DMS114 treated with DMSO at 0.1 percent for 48 hours (cell line): ENCODE measurements around the gene BBX.
A peak's percentile ranks its signal among the peaks of the same experiment; 100 is the strongest.

Experiments
- DNase-seq: peaks from one replicate; lab custom pipeline; 2025; ENCODE audit not compliant: unreplicated experiment; lab: John Stamatoyannopoulos, UW

BBX gene

DNA sequence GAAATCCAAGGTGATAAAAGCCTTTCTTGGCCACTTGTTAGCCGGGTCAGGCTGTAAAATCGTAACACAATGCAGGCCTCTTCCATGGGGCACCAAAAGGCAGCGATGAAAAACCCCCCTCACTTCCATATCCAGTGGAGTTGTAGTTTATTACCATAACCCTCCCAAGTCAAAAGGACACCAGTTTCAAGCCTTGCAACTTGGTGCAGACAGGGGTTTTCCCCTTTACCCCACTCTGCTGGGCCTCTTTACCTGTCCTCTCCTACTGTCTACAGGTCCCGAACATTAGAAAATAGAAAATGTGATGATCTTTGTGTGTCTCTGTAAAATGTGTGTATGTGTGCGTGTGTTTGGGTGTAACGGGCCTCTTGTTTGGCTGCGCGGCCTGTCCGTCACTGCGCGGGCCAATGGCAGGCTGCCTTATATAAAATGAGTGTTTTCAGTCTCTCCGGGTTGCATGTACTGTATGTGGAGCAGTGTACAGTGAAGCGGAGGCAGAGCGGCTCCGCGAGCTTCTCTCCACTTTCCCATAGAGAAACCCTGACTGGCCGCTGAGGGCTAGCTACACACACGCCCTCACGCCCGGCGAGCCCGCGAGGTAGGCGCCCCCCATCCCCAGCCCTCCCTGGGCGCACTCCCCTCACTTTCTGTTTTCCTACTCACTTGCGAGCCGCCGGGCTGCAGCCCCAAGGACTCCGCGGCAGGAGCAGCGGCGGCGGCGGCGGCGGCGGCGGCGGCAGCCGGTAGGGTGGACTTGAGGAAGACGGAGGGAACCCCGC, at the start of gene BBX:
Gene BBX, plus strand, starts transcription at position 453 of the 779 bp plus-strand sequence. CDS start 187,499 bp downstream, outside the sequence.
- DNase-seq, result peak; percentile 88

DNA sequence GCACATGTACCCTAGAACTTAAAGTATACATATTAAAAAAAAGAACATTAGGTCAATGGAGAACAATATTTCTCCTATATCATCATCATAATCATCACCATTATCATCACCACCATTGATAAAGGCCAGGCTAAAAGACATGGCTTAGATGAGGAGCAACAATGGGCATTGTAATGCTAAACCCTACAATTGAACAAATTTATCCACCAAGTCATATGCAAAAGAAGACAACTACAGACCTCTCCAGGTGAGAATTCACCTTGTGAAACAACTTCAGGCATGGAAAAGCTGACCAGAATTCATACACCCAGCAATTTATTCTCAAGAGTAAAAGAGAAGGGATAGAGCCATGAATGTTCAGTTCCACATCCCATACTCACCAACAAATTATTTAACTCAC, 46.3 kb upstream of the BBX start:
- DNase-seq, result no peak

DNA sequence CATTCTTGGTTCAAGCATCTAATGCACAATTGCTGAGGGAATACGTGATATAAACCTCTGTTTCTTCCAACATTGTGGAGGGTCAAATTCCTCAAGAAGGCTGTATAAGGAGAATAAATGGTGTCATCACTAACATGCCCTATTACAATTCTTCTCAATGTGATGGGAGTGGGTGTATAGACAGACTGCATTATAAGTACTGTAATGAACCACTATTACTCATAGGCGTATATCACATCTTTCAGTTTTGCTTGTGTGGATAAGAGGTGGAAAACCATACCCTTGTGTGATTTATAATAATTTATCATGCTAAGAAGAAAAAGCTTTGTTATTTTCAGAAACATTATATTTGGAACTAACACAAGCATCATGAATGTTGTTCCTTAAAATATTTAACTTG, 35.3 kb upstream of the BBX start:
- no peak for DNase-seq

DNA sequence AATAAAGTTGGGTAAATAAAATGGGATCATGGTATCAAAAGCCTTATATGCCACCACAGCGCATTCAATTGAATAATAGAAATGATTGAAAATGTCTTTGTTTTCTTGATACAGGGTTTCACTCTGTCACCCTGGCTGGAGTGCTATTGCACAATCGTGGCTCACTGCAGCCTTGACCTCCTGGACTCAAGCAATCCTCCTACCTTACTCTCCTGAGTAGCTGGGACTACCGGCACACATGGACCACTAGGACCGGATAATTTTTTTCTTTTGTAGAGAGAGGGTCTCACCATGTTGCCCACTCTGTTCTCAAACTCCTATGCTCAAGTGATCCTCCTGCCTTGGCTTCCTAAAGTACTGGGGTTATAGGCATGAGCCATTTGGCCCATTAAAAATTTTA, 33.8 kb upstream of the BBX start:
- no peak for DNase-seq

DNA sequence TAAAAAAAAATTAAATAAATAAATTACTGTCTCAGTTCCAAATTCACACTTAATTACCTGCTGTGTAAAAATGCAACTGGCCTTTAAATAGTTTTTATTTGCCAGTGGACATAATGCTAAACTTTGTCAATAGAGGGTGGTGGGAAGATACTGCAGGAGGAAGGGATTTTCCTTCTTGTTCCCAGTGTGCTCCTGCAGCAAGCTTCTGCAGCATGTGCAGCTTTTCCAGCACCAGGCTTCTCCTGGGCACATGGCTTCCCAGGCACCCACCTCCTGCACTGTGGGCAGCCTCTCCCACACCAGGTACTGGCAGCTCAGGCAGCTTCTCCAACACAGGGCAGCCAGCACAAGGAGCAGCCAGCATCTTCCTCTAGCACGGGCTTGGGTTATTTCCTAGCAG, 29.6 kb upstream of the BBX start:
- no peak for DNase-seq

DNA sequence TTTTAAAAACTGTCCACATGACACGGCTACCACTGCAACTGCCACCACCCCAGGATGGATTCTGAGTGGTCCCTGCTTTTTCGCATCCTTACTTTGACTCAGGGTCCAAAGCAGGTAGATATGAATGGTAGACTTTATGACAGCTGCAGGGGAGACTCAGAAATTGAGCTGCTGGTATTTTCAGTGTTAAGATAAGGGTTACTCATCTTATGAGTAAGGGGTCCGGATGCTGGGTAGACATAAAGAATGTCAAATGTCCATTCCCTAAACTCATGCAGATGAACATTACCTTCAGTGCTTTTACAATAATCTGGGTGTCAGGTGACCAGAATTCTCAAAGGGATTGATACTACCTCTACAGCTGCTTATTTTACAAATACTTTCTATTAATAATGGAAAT, 25.9 kb upstream of the BBX start:
- no peak for DNase-seq

DNA sequence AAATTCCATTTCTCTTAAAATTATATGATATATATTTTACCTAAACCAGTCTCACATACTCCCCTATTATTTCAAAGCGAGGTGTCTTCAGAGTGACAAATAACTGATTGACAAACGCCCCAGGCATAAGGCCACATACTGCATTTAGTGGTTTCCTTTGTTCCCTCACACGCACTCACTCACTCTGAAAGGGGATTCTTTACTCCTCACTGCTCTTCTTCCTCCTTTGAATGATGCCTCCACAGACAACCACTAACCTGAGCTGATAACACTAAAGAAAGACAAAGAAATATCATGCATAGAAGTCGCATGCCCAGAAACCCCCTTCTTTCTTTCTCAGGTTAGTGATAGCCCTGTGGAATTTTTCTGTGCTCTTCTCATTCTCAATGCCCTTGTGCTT, 24.1 kb upstream of the BBX start:
- DNase-seq, result no peak

DNA sequence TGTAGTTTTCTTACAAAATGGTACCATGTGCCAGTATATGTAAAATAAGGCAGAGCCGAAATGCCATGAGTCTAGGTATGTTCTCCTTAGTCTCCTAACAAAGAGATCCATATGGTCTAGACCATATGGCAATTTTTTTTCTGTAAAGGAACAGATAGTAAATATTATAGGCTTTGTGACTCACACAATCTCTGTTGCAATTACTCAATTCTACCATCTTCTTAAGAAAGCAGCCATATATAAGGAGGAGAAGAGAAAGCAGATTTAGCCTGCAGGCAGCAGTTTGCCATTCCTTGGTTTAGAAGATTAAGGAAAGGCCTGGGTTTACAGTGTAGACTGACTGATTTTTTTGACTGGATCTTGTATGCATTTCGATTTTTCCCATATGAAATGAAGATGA, 16.3 kb upstream of the BBX start:
- DNase-seq, result no peak

DNA sequence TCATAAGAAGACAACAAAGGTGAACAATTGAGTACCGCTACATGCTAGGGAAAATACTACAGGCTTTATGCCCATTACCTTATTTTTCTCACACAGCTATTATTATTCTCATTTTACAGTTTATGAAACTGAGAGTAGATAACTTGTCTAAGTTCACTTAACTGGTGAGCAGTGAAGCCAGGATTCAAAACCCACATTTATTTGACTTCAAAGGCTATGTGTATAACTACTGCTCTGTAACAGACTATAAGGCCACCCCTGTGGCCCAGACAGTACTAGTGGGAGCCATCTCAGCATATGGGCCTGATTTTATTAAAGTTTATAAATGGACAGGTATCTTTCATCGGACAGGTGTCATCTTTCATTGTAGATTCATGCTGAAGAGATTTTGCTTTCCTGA, 14.4 kb upstream of the BBX start:
- DNase-seq, result no peak

DNA sequence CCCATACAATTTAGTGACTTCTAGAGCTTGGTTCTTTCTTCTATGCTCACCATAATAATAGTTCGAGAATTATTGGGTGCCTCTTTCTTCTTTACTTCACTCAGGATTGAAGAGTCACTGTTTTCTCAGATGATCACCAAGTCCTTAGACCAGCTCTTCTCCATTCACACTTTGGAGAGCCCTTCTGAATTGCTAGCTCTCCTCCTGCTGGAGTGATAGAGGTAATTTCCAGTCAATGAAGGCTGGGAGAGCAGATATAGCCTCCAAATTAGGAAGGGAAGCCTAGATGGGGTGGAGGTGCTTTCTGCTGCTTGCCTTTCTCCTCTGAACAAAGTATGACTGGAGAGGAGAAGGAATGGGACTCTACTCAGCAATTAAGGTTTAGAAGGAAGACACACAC, 10.7 kb upstream of the BBX start:
- no peak for DNase-seq

DNA sequence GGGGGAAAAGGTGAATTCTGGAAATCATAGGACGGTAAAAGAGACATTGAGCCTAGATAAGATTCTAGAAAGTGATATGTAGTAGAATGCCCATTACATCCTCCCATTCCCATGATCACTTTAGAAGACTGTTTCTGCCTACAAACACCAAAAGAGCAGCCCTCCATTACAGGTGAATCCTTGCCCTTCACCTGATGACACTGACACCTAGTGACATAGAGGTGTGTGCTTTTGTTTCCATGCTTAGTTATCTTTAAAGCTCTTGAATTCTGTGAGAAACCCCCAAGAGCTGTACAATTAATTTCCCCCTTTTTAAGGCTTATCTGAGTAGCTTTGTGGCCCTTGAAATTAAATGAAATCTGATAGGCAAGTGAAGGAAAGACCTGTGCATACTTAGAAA, 8.3 kb upstream of the BBX start:
- DNase-seq, result no peak

DNA sequence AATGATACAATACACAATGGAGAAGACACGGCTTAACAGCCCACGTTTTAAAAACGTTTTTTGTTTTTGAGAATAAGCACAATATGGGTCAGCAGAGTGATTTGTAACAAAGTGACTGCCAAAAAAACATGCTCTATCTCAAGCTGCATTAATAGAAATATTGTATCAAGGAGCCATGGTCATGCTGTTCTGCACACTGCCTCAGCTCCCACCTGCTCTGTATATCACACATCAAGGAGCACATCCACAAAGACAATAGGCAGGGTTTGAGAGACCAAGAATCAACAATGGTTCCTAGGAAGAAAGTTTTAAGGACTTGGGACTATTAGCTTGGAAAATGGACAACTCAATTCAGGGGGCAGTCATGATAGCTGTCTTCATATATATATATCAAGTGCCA, 6.3 kb upstream of the BBX start:
- no peak for DNase-seq

DNA sequence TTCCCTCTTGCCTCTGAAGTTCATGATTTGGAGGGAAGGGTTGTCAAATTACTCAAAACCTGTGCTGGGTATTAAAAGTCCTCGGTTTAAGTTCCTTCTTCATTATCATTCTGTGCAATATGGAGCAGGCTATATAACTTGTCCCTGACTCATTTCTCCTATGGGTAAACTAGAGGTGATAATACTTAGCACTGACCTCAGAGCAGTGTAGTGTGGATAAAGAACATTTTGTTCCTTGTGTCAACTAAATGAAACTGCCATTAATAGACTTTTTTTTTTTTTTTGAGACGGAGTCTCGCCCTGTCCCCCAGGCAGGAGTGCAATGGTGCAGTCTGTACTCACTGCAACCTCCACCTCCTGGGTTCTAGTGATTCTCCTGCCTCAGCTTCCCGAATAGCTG, 2.2 kb upstream of the BBX start:
- DNase-seq, result no peak

DNA sequence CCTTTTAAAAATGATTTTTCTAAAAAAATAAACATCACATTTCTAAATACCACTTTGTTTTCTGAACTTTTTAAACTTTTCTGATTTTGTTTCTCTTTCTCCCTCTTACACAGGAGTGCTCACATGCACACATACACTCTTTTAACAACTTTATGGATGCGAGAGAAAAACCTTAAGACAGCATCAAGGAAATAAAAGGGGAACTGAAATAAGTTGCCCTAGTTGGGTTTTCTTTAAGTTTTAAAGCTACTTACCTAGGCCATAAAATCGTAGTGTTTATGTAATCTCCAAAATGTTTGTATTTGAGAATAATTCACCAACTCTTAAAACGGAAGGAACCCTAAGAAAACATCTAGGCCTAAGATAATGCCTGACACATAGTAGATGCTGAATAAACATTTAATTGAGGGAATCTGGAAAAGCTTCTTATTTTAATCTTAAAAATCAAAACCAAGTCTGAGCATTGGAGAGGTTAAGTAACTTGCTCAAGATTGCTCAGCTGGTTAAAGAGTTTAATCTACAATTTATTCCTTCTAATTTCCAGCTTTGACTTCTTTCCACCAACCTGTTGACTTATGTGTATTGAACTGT, 1.2 kb upstream of the BBX start:
- no peak for DNase-seq

DNA sequence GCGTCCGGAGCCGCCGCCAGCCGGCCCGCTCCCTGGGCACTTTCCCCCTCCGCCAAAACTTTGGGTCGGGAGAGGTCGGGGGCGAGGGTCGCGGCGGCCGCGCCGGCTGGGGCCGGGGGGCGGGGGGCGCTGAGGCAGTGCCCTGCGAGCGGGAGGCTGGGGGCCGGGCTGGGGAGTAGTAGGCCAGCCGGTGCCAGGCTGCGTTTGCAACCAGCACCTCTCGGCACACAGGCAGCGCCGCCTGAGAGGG, 452 bp downstream of the BBX start:
- DNase-seq, result no peak

DNA sequence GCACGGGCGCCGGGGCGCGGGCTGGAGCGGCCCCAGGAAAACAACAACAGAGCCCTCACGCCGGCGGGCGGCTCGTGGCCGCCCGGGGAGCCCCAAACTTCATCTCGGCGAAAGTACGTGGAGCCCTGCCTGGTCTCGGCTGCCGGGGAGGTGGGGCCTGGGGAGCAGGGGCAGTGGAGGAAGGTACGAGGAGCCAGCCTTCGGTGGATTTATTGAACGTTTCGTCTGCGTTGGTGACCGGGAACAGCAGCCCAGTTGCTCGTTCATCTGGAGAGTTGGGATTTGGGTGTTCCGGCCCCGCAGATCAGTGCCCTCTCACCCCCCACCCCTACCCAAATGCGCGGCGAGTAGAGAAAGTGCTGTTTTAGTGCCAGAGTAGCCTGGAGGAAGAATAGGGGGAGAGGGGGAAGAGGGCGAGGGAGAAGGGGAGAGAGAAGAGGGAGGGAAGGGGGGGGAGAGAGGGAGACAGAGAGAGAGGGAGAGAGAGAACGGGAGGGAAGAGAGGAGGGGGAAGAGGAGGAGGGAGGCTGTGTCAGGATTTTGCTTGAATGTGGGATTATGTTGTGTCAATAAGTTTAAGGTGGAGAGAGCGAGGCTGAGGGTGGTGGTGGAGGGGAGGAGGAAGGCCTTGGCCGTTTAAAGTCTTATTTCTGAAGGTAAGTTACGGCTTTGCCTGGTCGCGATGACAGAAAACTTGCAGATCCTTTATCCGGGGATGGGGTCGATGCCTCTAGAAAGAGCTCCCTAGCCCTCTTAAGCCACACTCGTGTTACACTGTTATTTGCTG, 970 bp downstream of the BBX start:
- no peak for DNase-seq

DNA sequence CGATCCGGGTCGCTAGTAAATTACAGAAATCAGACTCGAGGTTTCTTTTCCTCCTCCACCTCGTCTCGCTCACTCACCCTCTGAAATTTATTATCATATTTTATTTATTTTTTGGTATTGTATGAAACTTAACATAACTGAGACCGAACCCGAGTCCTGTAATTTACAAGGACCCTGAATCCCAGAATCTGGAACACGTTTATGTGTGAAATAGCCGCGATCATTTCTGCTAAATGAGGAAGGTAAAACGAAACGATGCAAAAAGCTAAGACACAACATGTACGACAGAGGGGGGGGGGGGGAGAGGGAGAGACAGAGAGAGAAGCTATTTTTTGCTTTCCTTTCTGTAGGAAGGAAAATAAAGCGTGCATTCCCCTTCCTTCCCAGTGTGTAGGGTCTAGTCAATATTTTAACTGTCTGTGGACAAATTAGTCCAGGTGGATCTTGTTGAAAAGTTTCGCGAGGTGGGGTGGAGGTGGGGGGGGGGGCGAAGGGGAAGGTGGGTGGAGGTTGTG, 1.6 kb downstream of the BBX start:
- DNase-seq, result no peak

DNA sequence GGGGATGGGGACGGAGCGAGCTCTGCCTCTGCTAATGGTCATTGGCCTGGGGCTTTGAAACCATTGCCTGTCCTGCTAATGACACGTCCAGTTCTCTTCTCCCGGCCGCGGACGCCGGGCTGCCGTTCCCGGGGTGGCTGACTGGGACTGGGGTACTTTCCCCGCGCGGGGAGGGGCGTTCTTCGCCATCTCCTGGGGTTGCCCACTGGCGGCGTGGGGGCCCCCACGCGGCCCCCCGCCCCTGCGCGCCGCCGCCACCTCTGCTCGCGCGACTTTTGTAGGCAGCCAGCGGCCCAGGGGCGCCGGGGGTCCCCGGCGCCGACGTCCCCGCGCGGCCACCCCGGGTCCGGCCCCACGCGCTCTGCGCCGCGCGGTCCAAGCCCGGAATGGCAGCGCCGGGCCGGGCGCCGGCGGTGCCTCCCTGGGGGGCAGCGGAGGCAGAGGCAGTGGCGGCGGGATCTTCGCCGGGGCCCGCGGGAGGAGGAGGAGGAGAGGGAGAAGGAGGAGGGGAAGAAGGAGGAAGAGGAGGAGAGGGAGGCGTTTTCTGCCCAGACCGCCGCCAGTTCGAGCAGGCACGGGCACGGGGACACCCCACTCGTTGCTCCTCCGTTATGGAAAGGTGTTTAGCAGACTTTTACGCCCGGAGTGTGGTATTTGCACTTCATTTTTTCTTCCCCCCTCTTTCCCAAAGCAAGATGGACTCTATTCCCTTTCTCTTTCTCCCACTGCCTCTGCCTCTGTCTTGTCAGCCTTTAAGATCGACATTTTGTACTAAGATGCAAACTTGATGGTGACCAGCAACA, 2.3 kb downstream of the BBX start:
- no peak for DNase-seq

DNA sequence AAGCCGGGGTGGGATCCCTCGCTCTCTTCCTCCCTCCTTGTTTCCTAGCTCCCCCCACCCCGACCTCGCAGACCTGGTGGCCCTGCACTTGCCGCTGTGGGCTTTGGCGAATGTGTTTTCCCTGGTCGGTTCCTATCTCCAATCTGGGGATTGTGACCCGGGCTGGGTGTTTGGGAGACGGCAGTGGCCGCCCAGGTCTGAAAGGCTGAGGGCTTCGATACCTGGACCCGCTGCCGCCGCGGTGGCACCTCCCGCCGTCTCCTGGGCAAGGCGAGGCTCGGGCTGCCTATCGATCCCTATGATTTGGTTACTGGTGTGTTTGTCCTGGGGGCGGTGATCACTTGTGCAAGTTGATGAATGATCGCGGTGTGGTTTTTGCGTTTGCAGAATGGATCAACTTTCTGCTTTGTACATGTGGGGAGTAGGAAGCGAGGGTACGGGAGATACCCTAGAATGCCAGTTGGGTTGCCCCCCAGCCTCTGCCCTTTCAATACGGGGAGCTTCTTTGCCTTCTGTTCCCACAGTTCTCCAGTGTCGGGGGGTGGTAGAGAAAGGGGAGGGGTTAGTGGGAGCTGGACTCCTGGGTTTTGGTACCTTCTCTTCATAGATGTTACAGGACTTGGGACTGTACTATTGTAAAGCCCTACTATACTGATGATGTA, 3.0 kb downstream of the BBX start:
- no peak for DNase-seq

DNA sequence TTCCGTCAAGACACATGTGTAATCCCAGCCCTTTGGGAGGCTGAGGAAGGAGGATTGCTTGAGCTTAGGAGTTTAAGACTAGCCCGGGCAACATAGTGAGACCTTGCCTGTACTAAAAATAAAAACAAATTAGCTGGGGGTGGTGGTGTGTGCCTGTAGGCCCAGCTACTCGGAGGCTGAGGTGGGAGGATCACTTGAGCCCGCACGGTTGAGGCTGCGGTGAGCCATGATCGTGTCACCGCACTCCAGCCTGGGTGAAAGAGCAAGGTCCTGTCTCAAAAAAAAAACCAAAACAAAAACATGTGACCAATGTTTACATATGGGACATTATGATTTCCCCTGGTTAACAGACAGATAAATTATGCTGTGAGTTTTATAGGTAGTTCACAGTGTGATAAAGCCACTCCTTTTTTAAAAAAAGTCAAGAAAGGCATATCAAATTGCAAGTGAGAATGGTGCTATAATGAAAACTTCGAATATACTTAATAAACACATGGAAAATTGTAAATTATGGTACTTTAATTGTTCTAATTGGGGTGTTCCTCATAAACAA, 9.2 kb downstream of the BBX start:
- DNase-seq, result no peak

DNA sequence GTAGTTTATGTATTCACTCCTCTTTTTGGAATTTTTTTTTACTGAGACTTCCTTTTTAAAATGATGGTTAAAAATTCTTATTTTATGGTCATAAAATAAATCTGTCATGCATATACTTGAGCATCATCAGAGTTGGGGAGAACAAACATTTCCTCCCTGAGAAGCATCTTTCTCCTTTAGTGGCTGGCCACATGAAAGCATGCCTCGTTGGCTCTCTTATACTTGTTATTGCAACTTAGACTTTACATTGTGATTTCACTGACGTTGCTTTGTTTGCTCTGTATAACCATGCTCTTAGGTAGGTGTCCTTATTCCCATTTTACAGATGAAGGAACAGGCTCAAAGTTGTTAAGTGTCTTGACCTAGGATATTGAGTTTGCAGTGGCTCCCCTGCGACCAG, 18.1 kb downstream of the BBX start:
- DNase-seq, result no peak
